Limb (tissue), 2 donors: ENCODE results near the gene CIAO2B.
"Not testable (repeated sequence)": the region's sequence is repeated elsewhere in the genome, so short reads cannot be mapped to it uniquely, and the experiment has no call there.

Experiments
- DNase-seq, 2 donors: peaks; one replicate each; pipeline ENCODE4 v3.0.0-alpha.2; 2016; ENCODE audit errors: extremely low spot score in 2 of 2

CIAO2B gene

DNA sequence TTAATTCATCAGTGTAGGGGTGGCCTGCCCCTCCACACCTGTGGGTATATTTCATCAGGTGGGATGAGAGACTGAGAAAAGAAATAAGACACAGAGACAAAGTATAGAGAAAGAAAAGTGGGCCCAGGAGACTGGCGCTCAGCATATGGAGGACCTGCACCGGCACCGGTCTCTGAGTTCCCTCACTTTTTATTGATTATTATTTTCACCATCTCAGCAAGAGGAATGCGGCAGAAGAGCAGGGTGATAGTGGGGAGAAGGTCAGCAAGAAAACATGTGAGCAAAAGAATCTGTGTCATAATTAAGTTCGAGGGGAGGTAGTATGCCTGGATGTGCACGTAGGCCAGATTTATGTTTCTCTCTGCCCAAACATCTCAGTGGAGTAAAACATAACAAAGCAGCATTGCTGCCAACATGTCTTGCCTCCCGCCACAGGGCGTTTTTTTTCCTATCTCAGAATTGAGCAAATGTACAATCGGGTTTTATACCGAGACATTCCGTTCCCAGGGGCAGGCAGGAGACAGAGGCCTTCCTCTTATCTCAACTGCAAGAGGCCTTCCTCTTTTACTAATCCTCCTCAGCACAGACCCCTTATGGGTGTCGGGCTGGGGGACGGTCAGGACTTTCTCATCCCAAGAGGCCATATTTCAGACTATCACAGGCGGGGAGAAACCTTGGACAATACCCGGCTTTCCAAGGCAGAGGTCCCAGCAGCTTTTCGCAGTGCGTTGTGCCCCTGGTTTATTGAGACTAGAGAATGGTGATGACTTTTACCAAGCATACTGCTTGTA, 21.4 kb upstream of the CIAO2B start:
- DNase-seq = not testable (repeated sequence)

DNA sequence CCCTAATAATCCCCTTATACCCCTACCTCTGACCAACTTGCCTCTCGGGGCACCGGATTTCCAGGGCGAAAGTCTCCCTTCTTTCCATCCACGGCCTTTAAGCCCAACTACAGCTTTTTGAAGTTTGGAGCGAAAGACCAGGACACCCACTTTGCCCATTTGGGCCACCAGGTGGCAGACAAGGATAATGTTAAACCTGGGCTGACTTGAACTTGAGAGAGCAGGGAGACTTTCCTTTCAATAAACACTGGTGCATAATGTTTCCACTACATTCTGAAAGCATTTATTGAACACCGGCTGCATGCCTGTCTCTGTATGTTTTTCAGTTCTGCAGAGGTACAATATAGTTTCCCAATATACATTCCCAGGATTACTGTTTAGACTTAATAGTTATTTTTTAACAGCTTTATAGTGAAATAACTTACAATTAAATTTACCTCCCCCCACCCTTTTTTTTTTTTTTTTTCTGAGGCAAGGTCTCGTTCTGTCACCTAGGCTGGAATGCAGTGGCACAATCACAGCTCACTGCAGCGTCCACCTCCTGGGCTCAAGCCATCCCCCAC, 20.0 kb upstream of the CIAO2B start:
- DNase-seq = peak; percentile 59 to 86

DNA sequence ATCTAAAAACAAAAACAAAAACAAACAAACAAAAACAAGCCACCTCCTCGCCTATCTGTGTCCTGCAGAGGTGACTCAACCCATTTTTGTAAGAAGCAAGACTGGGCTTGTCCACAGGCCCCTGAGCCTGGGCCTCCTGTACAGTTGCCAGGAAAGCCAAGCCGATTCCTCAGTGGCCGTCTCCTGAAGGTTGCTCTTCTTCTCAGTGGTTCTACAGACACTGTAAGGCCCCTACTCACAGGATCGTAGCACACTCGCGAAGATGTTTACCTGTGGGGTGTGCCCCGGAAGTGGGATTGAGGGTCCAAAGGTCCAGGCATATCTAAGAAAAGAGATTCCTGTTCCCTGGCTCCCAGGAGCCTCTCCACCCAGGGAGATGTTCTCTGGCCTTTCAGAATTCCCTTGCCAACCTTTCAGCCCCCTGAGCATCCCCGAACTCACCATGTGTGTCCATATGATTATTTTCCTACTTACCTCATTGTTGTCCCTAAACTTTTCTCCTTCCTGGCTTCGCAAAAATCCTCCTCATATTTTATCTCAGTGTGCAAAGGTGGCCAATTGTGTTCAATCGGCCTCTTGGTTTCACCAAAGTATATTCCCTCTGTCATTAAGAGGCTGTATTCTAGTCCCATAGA, 19.4 kb upstream of the CIAO2B start:
- DNase-seq = no peak

DNA sequence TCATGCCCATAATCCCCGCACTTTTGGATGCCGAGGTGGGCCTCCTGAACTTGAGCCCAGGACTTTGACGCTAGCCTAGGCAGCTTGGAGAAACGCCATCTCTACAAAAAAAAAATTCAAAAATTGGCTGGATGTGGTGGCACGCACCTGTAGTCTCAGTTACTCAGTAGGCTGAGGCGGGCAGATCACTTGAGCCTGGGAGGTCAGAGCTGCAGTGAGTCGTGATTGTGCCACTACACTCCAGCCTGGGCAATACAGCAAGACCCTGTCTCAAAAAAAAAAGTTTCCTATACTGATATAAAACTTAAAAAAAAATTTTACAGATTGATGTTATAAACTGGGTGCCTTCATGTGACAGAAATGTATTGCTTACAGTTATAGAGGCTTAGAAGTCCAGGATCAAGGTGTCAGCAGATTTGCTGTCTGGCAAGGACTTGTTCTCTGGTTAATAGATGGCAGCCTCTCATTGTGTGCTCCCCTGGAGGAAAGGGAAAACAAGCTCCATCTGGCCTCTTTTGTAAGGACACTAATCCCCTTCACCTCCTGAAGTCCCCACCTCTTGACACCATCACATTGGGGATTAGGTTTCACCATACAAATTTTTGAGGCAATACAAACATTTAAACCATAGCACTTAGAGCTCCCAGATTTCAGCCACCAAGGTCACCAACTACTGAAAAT, 18.4 kb upstream of the CIAO2B start:
- no peak for DNase-seq

- DNase-seq = no peak
Measured at GRCh38 chr16:66950971-66951790, 17.0 kb upstream of the CIAO2B start.

DNA sequence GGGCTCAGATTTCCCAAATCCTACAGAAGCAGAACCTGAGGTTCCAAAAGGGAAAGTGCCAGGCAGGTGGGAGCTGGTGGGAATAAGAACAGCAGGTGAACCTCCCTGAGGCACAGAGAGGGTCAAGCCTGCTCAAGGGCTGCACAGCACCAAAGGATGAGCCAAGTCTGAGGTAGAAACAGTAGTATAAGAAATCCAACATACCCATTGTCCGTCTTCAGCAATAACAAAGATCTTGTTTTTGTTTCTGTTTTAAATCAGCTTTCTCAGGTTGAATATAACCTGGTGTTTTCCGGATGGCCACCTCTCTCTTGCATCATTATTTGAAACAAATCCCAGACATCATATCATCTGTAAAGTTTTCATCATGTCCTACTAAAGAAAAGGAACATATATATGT, 16.2 kb upstream of the CIAO2B start:
- DNase-seq = no peak

- no peak for DNase-seq
Measured at GRCh38 chr16:66949472-66949871, 15.3 kb upstream of the CIAO2B start.

DNA sequence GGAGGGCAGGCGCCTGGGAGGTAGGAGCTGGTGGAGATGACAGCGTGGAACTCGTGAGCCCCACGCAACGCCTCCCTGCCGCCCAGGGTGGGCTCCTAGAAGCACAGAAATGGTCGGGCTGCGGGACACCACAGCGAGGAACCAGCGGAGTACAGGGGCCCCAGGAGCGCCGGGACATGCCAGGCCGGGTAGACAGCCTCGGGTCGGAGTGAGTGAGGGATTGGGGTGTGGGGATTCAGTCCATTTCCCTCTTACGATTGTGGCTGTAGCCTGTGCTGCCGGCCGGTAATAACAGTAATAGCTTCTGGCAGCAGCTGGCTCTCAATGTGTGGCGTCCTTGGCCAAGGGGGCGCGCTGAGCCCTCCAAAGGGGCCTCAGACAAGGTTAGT, 14.6 kb upstream of the CIAO2B start:
- DNase-seq = no peak

GRCh38 chr16:66948134-66948836, 14.1 kb upstream of the CIAO2B start:
- no peak for DNase-seq

DNA sequence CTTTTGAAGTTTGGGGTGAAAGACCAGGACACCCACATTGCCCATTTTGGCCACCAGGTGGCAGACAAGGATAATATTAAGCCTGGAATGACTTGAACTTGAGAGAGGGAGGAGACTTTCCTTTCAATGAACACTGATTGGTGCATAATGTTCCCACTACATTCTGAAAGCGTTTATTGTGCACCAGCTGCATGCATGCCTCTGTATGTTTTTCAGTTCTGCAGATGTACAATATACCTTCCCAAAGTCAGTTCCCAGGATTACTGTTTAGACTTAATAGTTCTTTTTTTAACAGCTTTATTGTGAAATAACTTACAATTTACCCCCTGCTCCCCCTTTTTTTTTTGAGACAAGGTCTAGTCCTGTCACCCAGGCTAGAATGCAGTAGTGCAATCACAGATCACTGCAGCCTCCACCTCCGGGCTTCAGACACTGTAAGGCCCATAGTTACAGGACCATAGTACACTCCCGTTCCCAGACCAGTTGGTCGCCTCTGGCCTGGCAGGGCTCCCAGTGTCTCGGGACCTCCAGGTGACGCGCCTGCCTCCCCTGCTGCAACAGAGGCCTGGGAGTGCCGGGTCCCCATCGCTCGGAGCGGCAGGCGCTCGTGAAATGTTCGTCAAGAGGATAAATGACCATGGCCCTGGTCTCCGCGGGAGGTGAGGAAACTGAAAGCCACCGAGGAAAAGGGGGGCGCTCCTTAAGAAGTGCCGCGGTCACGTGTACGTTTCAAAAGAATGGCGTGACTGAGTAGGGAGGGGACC, 13.3 kb upstream of the CIAO2B start:
- DNase-seq = peak; percentile 79 to 84

DNA sequence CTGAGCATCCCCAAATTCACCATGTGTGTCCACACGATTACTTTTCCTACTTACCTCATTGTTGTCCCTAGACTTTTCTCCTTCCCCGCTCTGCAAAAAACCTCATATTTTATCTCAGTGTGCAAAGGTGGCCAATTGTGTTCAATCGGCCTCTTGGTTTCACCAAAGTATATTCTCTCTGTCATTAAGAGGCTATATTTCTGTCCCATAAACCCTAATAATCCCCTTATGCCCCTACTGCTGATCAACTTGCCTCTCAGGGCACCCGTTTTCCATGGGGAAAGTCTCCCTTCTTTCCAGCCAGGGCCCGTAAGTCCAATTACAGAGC, 12.7 kb upstream of the CIAO2B start:
- DNase-seq = no peak

- no peak for DNase-seq
Measured at GRCh38 chr16:66946541-66946940, 12.3 kb upstream of the CIAO2B start.

DNA sequence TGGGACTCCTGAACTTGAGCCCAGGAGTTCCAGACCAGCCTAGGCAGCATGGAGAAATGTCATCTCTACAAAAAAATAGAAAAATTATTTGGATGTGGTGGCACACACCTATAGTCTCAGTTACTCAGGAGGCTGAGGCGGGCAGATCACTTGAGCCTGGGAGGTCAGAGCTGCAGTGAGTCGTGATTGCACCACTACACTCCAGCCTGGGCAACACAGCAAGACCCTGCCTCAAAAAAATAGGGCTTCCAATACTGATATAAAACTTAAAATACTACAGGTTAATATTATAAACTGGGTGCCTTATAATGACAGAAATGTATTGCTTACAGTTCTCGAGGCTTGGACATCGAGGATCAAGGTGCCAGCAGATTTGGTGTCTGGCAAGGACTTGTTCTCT, 11.7 kb upstream of the CIAO2B start:
- no peak for DNase-seq

GRCh38 chr16:66944971-66945370, 10.8 kb upstream of the CIAO2B start:
- not testable (repeated sequence) for DNase-seq

GRCh38 chr16:66944054-66944441, 9.8 kb upstream of the CIAO2B start:
- no peak for DNase-seq

DNA sequence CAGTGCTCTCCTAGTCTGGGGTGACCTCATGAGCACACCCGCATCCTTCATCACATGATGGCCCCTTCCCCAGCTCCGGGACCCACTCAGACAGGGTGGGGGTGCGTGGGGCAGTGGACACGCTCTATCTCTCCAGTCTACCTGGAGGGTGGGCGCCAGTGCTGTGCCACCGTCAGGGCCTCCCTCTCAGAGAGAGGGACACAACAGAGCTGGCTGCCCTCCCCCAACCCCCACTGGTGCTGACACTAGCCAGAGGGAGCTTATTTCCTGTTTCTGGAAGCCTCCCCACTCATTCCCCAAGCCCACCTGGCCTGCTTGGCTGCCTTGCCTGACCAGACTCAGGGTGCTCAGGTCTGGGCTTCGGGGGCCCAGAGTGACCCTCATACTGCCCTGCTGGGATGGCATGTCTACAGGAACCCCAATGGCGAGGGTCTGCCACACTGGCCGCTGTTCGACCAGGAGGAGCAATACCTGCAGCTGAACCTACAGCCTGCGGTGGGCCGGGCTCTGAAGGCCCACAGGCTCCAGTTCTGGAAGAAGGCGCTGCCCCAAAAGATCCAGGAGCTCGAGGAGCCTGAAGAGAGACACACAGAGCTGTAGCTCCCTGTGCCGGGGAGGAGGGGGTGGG, 9.3 kb upstream of the CIAO2B start:
- DNase-seq = no peak

DNA sequence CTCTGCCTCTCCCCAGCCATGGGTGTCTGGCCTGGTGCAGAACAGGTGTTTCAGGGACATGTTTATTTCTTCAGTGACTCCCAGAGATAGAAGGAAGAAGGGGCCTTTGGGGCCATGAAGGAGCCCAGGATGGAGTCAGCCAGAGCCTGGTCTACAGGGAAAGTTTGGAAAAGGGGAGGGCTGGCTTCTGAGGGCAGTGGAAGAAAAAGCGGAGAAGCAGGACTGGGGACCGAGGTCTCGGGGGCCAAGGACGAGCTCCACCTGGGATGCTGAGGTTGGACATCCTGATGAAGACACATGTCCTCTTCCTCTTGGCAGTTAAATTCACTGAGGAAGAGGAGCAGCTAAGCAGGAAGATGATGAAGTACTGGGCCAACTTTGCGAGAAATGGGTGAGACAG, 8.8 kb upstream of the CIAO2B start:
- DNase-seq = no peak

- DNase-seq = no peak
Measured at GRCh38 chr16:66940236-66940635, 6.0 kb upstream of the CIAO2B start.

DNA sequence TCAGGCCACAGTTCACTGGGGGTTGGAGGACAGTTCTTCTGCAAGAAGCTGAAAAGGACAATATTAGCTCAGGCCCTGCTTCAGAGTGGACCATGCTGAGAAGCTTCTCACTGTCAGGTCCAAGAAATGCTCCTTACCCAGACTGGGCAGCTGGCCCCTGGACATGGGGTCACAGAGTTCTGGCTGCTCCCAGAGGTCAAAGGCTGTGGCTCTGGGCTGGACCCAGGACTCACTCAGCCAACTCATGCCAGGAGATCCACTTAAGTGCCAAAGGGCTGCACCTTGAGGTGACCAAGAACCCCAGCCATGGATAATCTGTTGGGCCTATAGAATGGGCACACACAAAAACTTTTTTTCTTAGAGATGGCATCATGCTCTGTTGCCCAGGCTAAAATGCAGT, 5.2 kb upstream of the CIAO2B start:
- no peak for DNase-seq
